WTC11 (cell line): ENCODE measurements around the gene MEX3C. TPM values are rescaled to one million over a fixed set of nuclear protein-coding genes. Genes with fewer than 3 reads are reported as not detected.

Experiments
- ATAC-seq: fragments of 200-7000 bp; cut with Tn5 transposase; 2 replicates; pipeline ENCODE4 v1.10.0; 2021; ENCODE audit warnings: mild to moderate bottlenecking, moderate library complexity
- CTCF ChIA-PET: fragments of 300-600 bp; sonication (Branson Sonifier 250); formaldehyde crosslinking; loops from one replicate; lab custom pipeline; 2021; ENCODE audit warnings: antibody characterized with exemption; lab: Charles Lee
- POLR2A ChIA-PET: fragments of 350-600 bp; sonication (Branson Sonifier 250); formaldehyde crosslinking; loops from one replicate; lab custom pipeline; 2021; ENCODE audit warnings: antibody characterized with exemption; lab: Charles Lee
- DNase-seq: peaks from one replicate; pipeline ENCODE4 v3.0.0; 2021; ENCODE audit warnings: low spot score
- H3K27ac Mint-ChIP-seq: 2 replicates; pipeline ENCODE4 v1.8.0; 2021; ENCODE audit warnings: mixed read lengths
- H3K27me3 Mint-ChIP-seq: 2 replicates; pipeline ENCODE4 v1.8.0; 2021; ENCODE audit warnings: low read depth, mild to moderate bottlenecking, moderate library complexity, mixed read lengths
- H3K36me3 Mint-ChIP-seq: 2 replicates; pipeline ENCODE4 v1.8.0; 2021; ENCODE audit warnings: mixed read lengths
- H3K4me1 Mint-ChIP-seq: 2 replicates; pipeline ENCODE4 v1.8.0; 2022; ENCODE audit warnings: mixed read lengths
- H3K4me3 Mint-ChIP-seq: 2 replicates; pipeline ENCODE4 v1.8.0; 2021; ENCODE audit warnings: mild to moderate bottlenecking, moderate library complexity, mixed read lengths
- H3K9me3 Mint-ChIP-seq: 2 replicates; pipeline ENCODE4 v1.8.0; 2021; ENCODE audit warnings: mixed read lengths
- ATF2 ChIP-seq: sonication (generic); formaldehyde crosslinking; IDR thresholded peaks from 2 replicates; pipeline ENCODE4 v1.8.1; 2022; ENCODE audit warnings: low read depth, missing genetic modification reagents, borderline replicate concordance
- CREB1 ChIP-seq: sonication (generic); formaldehyde crosslinking; IDR thresholded peaks from 2 replicates; pipeline ENCODE4 v1.8.0; 2023; ENCODE audit warnings: mild to moderate bottlenecking, missing genetic modification reagents
- E2F1 ChIP-seq: sonication (generic); formaldehyde crosslinking; IDR thresholded peaks from 2 replicates; pipeline ENCODE4 v1.8.0; 2022; ENCODE audit warnings: mild to moderate bottlenecking, missing genetic modification reagents
- FOXP1 ChIP-seq: sonication (generic); formaldehyde crosslinking; IDR thresholded peaks from 2 replicates; pipeline ENCODE4 v1.8.0; 2022; ENCODE audit warnings: missing genetic modification reagents, mild to moderate bottlenecking, moderate library complexity, borderline replicate concordance
- GABPB1 ChIP-seq: sonication (generic); formaldehyde crosslinking; IDR thresholded peaks from 2 replicates; pipeline ENCODE4 v1.8.1; 2023; ENCODE audit warnings: mild to moderate bottlenecking, missing genetic modification reagents
- HMGA2 ChIP-seq: fragments of 250-450 bp; sonication (Bioruptor Pico); IDR thresholded peaks from 2 replicates; pipeline ENCODE4 v1.4.0; 2021; ENCODE audit warnings: mild to moderate bottlenecking, moderate library complexity
- JUN ChIP-seq: sonication (generic); formaldehyde crosslinking; IDR thresholded peaks from 2 replicates; pipeline ENCODE4 v1.8.0; 2023; ENCODE audit warnings: mild to moderate bottlenecking, missing genetic modification reagents
- MXD4 ChIP-seq: fragments of 250-450 bp; sonication (Bioruptor Pico); IDR thresholded peaks from 2 replicates; pipeline ENCODE4 v1.8.0; 2021; ENCODE audit warnings: mild to moderate bottlenecking, moderate library complexity, borderline replicate concordance
- MYBL2 ChIP-seq: sonication (generic); formaldehyde crosslinking; IDR thresholded peaks from 2 replicates; pipeline ENCODE4 v1.8.1; 2023; ENCODE audit warnings: mild to moderate bottlenecking, moderate library complexity, missing genetic modification reagents
- NFATC4 ChIP-seq: fragments of 250-450 bp; sonication (Bioruptor Pico); IDR thresholded peaks from 2 replicates; pipeline ENCODE4 v1.9.0; 2021; ENCODE audit warnings: mild to moderate bottlenecking
- RORB ChIP-seq: fragments of 250-450 bp; sonication (Bioruptor Pico); IDR thresholded peaks from 2 replicates; pipeline ENCODE4 v1.9.0; 2021; ENCODE audit warnings: mild to moderate bottlenecking
- STAT6 ChIP-seq: sonication (generic); formaldehyde crosslinking; conservative IDR thresholded peaks from 2 replicates; pipeline ENCODE4 v1.8.1; 2023; ENCODE audit warnings: mild to moderate bottlenecking, low read depth, missing genetic modification reagents, moderate library complexity
- TEAD4 ChIP-seq: sonication (generic); formaldehyde crosslinking; IDR thresholded peaks from 2 replicates; pipeline ENCODE4 v1.8.0; 2022; ENCODE audit warnings: mild to moderate bottlenecking, missing genetic modification reagents
- ZNF138 ChIP-seq: sonication (generic); formaldehyde crosslinking; conservative IDR thresholded peaks from 2 replicates; pipeline ENCODE4 v1.8.1; 2022; ENCODE audit warnings: mild to moderate bottlenecking, moderate library complexity, missing genetic modification reagents
- ZNF219 ChIP-seq: sonication (generic); formaldehyde crosslinking; IDR thresholded peaks from 2 replicates; pipeline ENCODE4 v1.8.0; 2023; ENCODE audit warnings: missing genetic modification reagents, mild to moderate bottlenecking, borderline replicate concordance
- ZNF512 ChIP-seq: sonication (generic); formaldehyde crosslinking; IDR thresholded peaks from 2 replicates; pipeline ENCODE4 v1.8.1; 2022; ENCODE audit warnings: missing genetic modification reagents, borderline replicate concordance
- ZNF532 ChIP-seq: fragments of 250-450 bp; sonication (Bioruptor Pico); IDR thresholded peaks from 2 replicates; pipeline ENCODE4 v1.9.0; 2021; ENCODE audit warnings: mild to moderate bottlenecking, borderline replicate concordance
- total RNA-seq: library from RNA; stranded (reverse); gene quantifications from 3 replicates; pipeline ENCODE4 v1.2.3, GENCODE V29; 2021
- TF ChIP-seq, protein P1 (sequence below): fragments of 250-450 bp; sonication (Bioruptor Pico); IDR thresholded peaks from 2 replicates; pipeline ENCODE4 v1.9.0; 2021; ENCODE audit warnings: moderate library complexity, mild to moderate bottlenecking, inconsistent platforms, borderline replicate concordance
- TF ChIP-seq, protein P2 (sequence below): sonication (generic); formaldehyde crosslinking; IDR thresholded peaks from 2 replicates; pipeline ENCODE4 v1.8.1; 2023; ENCODE audit warnings: mild to moderate bottlenecking, missing genetic modification reagents, moderate library complexity

MEX3C gene
- total RNA-seq, 1 experiment from 2014 or later = 79.4 TPM

GRCh38 chr18:51169731-51170130 is 27.8 kb downstream of the MEX3C start:
- Mint-ChIP-seq H3K9me3 (0 out of 2 replicates have a peak, but pooled peaks cover 4% of the 10 kb centered on the region), H3K36me3 (peaks cover 8% of the 10 kb centered on the region)
- POLR2A ChIA-PET = interaction anchor here (1.1 kb wide), 1 partner anchor 9 kb away, joined by 3 read pairs; no protein-coding TSS in a partner anchor
- ATAC-seq (no peak), DNase-seq (no peak)
- CTCF ChIA-PET = interaction anchor here (1.4 to 2.6 kb wide), 2 partner anchors 8 to 33 kb away, joined by 4 to 7 read pairs; no protein-coding TSS in a partner anchor
- TF ChIP-seq MYBL2 (CRISPR knock-in tag) = no peak
- no peak for TF ChIP-seq NFATC4 (CRISPR knock-in tag)
- TF ChIP-seq JUN (CRISPR knock-in tag) = no peak
- TF ChIP-seq FOXP1 = no peak
- TF ChIP-seq STAT6 (CRISPR knock-in tag) = no peak
- no peak for TF ChIP-seq ZNF532 (CRISPR knock-in tag)
- TF ChIP-seq MXD4 (CRISPR knock-in tag) = no peak
- TF ChIP-seq ZNF512 (CRISPR knock-in tag) = no peak
- TF ChIP-seq ZNF219 = no peak
- no peak for TF ChIP-seq E2F1 (CRISPR knock-in tag)
- no peak for TF ChIP-seq CREB1 (CRISPR knock-in tag)
- no peak for TF ChIP-seq ATF2 (CRISPR knock-in tag)
- TF ChIP-seq, protein P1, sequence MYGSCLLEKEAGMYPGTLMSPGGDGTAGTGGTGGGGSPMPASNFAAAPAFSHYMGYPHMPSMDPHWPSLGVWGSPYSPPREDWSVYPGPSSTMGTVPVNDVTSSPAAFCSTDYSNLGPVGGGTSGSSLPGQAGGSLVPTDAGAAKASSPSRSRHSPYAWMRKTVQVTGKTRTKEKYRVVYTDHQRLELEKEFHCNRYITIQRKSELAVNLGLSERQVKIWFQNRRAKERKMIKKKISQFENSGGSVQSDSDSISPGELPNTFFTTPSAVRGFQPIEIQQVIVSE = no peak
- TF ChIP-seq, protein P2, sequence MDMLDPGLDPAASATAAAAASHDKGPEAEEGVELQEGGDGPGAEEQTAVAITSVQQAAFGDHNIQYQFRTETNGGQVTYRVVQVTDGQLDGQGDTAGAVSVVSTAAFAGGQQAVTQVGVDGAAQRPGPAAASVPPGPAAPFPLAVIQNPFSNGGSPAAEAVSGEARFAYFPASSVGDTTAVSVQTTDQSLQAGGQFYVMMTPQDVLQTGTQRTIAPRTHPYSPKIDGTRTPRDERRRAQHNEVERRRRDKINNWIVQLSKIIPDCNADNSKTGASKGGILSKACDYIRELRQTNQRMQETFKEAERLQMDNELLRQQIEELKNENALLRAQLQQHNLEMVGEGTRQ (CRISPR knock-in tag) = no peak
- no peak for TF ChIP-seq RORB (CRISPR knock-in tag)
- TF ChIP-seq TEAD4 (CRISPR knock-in tag) = no peak
- no peak for TF ChIP-seq ZNF138 (CRISPR knock-in tag)
- TF ChIP-seq HMGA2 (CRISPR knock-in tag) = no peak
- TF ChIP-seq GABPB1 (CRISPR knock-in tag) = no peak
- TF ChIP-seq, all 79 proteins: peak for 0
- Mint-ChIP-seq H3K4me3 (no peak overlapping the region), H3K4me1 (peaks cover 83% of the 10 kb centered on the region), H3K27me3 (no peaks in the 10 kb centered on the region), H3K27ac (peak overlapping the region; percentile 80)
